Stimulated activated naive CD8-positive, alpha-beta T cell treated with anti-CD3 and anti-CD28 coated beads, Interleukin-15, amount 100 ng/mL, for 72 hours (primary cell): ENCODE results near the gene LYZL1.
"Not testable (repeated sequence)": the region's sequence is repeated elsewhere in the genome, so short reads cannot be mapped to it uniquely, and the experiment has no call there.

ENCODE experiments used
- ATAC-seq: fragments of 150-1000 bp; cut with Tn5 transposase; 2 replicates; pipeline ENCODE4 v1.10.0; 2021; ENCODE audit warnings: mild to moderate bottlenecking, moderate library complexity
- DNase-seq, 2 donors: peaks; one replicate each; pipeline ENCODE4 v3.0.0; 2021 to 2022
- H3K27ac Mint-ChIP-seq, 2 donors: one replicate each; pipeline ENCODE4 v1.8.0; 2022; ENCODE audit warnings: mild to moderate bottlenecking in 2 of 2, mixed read lengths in 2 of 2, moderate library complexity in 2 of 2
- H3K27me3 Mint-ChIP-seq: one replicate; pipeline ENCODE4 v1.8.0; 2022; ENCODE audit warnings: mixed read lengths
- H3K4me1 Mint-ChIP-seq: one replicate; pipeline ENCODE4 v1.8.0; 2022; ENCODE audit warnings: mild to moderate bottlenecking, mixed read lengths
- H3K4me3 Mint-ChIP-seq, 2 donors: one replicate each; pipeline ENCODE4 v1.8.0; 2022; ENCODE audit warnings: mild to moderate bottlenecking in 2 of 2, mixed read lengths in 2 of 2, moderate library complexity in 1 of 2
- H3K9me3 Mint-ChIP-seq, 2 donors: one replicate each; pipeline ENCODE4 v1.8.0; 2022; ENCODE audit warnings: mixed read lengths in 2 of 2

The LYZL1 gene

DNA sequence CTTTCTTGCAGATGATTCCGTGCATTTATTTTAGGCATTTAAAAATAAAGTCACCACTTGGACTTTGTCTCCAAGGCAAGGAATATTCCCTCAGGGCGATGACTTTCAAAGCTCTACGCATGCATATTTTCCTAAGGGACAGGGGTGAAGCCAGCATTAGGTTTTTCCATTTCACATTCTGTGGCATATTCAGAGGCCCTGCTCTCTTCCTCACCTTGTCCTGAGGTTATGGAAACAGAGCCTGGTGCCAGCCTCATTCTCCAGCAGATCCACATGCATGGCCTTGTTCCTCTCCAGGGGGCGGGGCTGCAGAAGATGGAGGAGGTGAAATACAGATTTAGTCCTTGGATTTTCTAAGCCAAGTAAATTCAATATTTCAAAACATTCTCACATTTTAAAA, 11.6 kb upstream of the LYZL1 start:
- DNase-seq (no peak), ATAC-seq (no peak)
- Mint-ChIP-seq H3K27ac (no peak overlapping the region), H3K27me3 (no peaks in the 10 kb centered on the region), H3K4me3 (no peak overlapping the region), H3K9me3 (no peaks in the 10 kb centered on the region), H3K4me1 (no peaks in the 10 kb centered on the region)

DNA sequence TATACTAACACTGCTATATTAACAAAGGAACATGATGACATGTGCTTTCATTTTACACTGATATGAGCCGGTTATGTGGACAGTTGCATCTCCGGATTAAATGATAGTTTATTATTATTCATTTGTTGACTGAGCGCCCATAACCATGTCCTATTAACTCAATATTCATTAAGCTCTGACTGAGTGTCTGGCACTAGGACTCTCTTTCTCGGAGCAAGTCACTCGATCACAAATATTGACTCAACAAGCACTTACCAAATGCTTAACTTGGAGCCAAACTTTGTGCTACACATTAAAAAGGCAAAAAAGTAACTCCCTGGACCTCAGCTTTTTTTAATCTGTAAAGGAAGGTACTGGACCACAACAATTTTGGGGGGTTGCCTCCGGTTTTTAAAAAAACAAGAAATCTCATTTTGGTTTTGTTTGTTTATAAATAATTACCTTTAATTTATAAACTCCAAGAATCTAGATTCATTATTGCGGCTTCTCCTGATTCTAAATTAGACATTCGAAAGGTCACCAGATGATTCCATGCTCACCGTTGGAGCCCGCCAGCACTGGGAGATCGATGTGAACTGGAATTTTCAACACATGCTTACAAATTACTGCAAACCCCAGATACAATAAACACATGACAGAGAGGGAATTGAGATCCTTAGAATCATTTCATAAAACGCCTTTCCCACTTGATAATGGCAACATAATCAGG, 8.9 kb upstream of the LYZL1 start:
- ATAC-seq (no peak), DNase-seq (no peak)
- H3K27ac Mint-ChIP-seq, result no peak overlapping the region
- peaks cover 13% of the 10 kb centered on the region for H3K27me3 Mint-ChIP-seq
- H3K9me3 Mint-ChIP-seq, result no peaks in the 10 kb centered on the region
- no peaks in the 10 kb centered on the region for H3K4me1 Mint-ChIP-seq
- no peak overlapping the region for H3K4me3 Mint-ChIP-seq

DNA sequence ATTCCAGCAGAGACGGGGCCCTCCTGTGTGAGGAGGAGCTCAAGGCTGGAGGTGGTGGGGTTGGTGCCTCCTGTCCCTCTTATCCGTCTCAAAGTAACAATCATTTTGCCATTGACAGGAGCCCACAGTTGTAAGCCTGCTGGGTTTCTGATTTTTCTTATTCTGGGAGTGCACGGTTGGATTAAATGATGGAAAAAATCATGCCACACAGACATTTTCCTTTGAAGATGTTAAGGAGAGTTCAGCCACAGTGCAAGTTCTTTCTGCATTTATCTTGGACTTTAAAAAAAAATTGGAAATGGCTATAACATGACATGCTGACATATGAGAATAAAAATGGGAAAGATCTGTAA, 8.4 kb upstream of the LYZL1 start:
- DNase-seq (no peak), ATAC-seq (no peak)
- H3K9me3 Mint-ChIP-seq, result no peaks in the 10 kb centered on the region
- H3K27me3 Mint-ChIP-seq, result peaks cover 17% of the 10 kb centered on the region
- H3K4me1 Mint-ChIP-seq, result no peaks in the 10 kb centered on the region
- no peak overlapping the region for H3K27ac Mint-ChIP-seq
- no peak overlapping the region for H3K4me3 Mint-ChIP-seq

DNA sequence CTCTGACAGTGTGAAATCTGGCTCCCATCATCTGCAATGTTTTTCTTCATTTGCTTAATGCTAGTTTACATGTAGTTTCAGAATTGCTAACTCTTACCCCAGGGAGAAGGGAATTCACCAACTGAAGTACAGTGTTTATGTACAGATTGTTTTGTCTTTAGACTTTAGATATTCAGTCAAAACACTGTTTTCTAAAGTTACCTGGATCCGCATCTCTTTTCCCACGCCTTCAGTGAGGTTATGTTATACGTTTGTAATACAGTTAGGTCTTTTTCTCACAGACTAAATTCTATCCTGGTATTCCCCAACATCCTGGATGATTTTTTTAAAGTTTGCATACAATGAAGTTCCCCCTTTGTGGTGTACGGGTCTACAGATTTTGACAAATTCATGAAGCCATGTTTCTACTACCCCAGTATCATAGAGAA, 3.2 kb upstream of the LYZL1 start:
- H3K4me1 Mint-ChIP-seq, result no peaks in the 10 kb centered on the region

DNA sequence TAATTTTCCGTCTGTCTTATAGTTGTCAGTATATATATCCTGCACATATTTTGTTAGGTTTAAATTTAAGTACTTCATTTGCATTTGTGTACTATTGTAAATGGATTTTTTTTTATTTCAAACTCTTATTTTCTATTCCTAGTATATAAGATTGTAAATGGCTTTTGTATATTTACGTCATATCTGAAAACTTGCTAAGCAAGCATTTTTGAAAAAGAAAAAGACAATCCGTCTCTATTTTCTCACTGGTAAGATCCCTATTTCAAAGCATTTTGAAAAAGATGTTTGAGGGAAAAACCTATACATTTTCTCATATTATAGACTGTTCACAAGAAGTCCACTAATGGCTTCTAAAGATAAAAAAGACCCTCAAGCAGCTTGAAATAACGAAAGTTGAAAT, 1.2 kb upstream of the LYZL1 start:
- no peak overlapping the region for H3K4me3 Mint-ChIP-seq
- H3K9me3 Mint-ChIP-seq, result no peaks in the 10 kb centered on the region
- H3K4me1 Mint-ChIP-seq, result no peaks in the 10 kb centered on the region
- peaks cover 44% of the 10 kb centered on the region for H3K27me3 Mint-ChIP-seq
- no peak for ATAC-seq
- no peak for DNase-seq
- no peak overlapping the region for H3K27ac Mint-ChIP-seq

More for the DNA sequence above, 3.2 kb upstream of the LYZL1 start:
- Mint-ChIP-seq H3K27ac (peak overlapping the region in 1 of 2 donors; percentile 19), H3K4me3 (no peak overlapping the region), H3K27me3 (peaks cover 39% of the 10 kb centered on the region), H3K9me3 (no peaks in the 10 kb centered on the region)
- DNase-seq (no peak), ATAC-seq (no peak)

DNA sequence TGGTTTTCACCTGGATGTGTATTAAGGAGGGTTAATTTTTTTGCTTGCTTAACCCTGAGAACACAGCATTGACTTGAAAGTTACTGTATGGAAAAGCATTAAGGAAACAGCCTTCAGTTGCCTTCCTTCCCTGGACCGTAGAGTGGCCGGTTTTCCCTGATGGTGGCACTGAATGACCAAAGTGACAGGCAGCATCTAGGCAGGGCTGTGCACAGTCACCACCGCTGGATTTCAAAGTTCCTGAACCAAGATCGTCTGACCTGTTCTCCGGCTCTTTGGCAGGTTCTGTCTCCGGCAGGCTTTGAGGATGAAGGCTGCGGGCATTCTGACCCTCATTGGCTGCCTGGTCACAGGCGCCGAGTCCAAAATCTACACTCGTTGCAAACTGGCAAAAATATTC, 2.7 kb downstream of the LYZL1 start:
- not testable (repeated sequence) for H3K4me3 Mint-ChIP-seq, H3K4me1 Mint-ChIP-seq, ATAC-seq, DNase-seq, H3K27ac Mint-ChIP-seq
- peaks cover 0 to 10% of the 10 kb centered on the region in 2 donors for H3K9me3 Mint-ChIP-seq
- peaks cover 46% of the 10 kb centered on the region for H3K27me3 Mint-ChIP-seq

DNA sequence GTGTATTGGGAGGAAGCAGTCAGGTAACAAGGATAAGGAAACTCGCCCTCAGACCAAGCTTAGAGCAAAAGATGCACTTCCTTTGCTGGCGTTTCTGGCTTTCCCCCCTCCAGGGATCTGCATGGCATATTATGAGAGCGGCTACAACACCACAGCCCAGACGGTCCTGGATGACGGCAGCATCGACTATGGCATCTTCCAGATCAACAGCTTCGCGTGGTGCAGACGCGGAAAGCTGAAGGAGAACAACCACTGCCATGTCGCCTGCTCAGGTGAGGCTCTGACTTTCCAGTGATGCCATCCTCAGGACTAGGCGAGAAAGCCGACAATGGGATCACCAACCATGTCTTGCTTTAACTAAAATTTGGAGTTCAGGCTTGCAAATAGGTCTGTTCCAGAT, 3.5 kb downstream of the LYZL1 start:
- H3K9me3 Mint-ChIP-seq, result peaks cover 0 to 18% of the 10 kb centered on the region in 2 donors
- H3K4me3 Mint-ChIP-seq, result not testable (repeated sequence)
- peaks cover 47% of the 10 kb centered on the region for H3K27me3 Mint-ChIP-seq

DNA sequence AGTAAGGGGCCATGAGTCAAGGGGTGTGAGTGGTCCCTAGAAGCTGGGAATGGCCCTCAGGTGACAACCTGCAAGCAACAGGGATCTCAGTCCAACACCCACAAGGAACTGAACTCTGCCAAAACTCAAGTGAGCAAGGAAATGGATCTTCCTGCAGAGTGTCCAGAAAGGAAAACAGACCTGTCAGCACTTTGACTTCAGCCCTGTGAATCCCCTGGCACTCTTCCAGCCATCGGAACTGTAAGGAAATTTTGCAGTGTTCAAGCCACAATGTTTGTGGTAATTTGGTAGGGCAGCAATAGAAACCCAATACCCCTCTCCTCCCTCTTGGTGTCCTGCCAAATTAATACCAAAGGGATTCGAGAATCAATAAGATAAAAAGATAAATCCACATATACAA, 6.9 kb downstream of the LYZL1 start:
- peaks cover 7 to 30% of the 10 kb centered on the region in 2 donors for H3K9me3 Mint-ChIP-seq
- H3K27me3 Mint-ChIP-seq, result peaks cover 43% of the 10 kb centered on the region
- ATAC-seq (no peak), DNase-seq (no peak)
- peak overlapping the region in 1 of 2 donors; percentile 47 for H3K27ac Mint-ChIP-seq
- no peak overlapping the region for H3K4me3 Mint-ChIP-seq
- H3K4me1 Mint-ChIP-seq, result no peaks in the 10 kb centered on the region

More for the DNA sequence above, 3.5 kb downstream of the LYZL1 start:
- H3K4me1 Mint-ChIP-seq, ATAC-seq, DNase-seq, H3K27ac Mint-ChIP-seq: not testable (repeated sequence)

DNA sequence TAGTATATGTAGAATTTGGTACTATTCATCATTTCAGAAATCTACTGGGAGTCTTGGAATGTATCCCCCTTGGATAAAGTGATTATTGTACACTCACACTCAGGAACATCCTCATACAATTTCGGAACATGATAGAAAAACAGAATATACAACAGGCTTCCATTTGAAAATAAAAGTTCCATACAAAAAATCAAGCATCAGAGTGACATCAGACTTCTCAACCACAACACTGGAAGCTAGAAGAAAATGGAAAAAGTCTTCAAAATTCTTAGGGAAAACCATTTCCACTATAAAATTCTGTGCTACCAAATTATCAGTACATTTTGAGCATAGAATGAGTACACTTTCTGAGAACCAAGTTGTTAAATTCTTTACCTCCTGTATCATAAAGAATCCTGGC, 8.8 kb downstream of the LYZL1 start:
- peaks cover 55% of the 10 kb centered on the region for H3K27me3 Mint-ChIP-seq
- ATAC-seq, result no peak
- no peaks in the 10 kb centered on the region for H3K4me1 Mint-ChIP-seq
- no peak overlapping the region for H3K27ac Mint-ChIP-seq
- DNase-seq, result no peak
- peaks cover 19 to 43% of the 10 kb centered on the region in 2 donors for H3K9me3 Mint-ChIP-seq
- H3K4me3 Mint-ChIP-seq, result no peak overlapping the region

DNA sequence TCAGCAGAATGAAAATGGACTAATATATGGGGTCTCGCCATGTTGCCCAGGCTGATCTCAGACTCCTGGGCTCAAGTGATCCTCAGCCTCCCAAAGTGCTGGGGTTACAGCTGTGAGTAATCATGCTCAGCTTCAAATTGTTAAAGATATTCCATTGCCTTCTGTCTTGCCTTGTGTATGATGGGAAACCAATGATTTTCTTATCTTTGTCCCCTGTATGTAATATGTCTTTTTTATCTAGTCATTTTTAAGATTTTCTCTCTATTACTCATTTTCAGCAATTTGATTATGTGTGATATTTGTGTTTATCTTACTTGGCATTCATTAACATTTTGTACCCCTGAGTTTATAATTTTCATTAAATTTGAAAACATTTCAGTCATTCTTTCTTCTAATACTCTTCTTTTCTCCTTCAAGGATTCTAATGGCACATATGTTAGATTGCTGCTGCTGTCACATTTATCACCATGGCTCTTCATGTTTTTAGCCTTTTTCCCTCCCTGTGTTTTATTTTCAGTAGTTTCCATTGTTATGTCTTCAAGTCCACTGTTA, 12.6 kb downstream of the LYZL1 start:
- Mint-ChIP-seq H3K9me3 (peaks cover 19 to 33% of the 10 kb centered on the region in 2 donors), H3K4me1 (no peaks in the 10 kb centered on the region), H3K27me3 (peaks cover 54% of the 10 kb centered on the region), H3K4me3 (no peak overlapping the region), H3K27ac (no peak overlapping the region)
- no peak for DNase-seq
- no peak for ATAC-seq

DNA sequence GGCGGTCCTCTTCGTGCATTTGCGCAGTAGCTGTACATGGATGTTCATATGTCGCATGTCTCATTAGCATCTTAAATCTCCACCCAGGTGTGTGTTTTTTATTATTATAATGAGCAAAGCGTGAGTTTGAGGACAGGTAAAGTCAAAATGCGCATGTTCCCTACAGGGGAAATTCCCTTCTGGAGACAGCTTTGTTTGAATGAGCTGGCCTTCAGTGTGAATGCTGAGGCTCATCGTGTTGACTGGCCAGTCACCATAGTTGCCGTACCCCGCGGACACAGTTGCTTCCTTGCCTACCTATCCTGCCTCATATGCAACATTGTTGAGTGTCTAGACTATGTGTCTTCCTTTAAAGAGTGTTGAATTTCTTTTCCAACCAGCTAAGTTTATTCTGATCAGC, 13.6 kb downstream of the LYZL1 start:
- H3K4me1 Mint-ChIP-seq, result no peaks in the 10 kb centered on the region
- no peak for DNase-seq
- H3K4me3 Mint-ChIP-seq, result no peak overlapping the region
- peaks cover 19 to 23% of the 10 kb centered on the region in 2 donors for H3K9me3 Mint-ChIP-seq
- H3K27me3 Mint-ChIP-seq, result peaks cover 51% of the 10 kb centered on the region
- no peak for ATAC-seq
- H3K27ac Mint-ChIP-seq, result no peak overlapping the region

DNA sequence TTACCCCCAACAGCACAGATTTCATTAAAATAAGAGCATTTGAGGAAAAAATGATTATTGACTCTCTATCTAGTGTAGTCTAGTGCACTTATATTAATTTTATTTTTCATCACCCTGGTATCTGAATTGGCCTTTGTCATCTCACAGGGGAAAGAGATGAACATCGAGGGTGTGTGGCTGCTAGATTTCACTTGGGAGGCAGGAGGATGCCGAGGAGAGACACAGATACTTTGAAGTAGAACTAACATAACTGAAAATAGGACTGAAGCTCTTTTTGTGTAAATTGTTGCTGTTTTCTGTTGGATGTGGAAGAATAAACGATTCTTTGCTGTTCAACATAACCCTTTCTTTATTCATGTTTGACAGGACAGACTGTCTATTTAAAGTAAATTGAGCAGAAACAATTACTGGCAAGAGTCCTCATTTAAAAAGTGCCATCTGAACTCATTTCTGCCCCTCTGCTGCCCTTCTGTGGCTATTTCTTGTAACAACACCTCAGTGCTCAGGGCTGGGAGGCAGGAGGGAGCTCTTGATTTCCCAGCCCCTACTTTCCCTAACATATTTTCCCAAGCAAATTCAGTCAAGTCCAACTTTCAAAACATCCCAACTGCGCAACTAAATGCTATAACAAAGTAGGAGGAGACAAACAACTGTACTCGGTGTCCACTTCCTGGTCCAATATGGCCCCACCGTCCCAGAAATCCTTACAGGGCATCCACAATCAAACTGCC, 15.6 kb downstream of the LYZL1 start:
- peaks cover 13 to 14% of the 10 kb centered on the region in 2 donors for H3K9me3 Mint-ChIP-seq
- H3K4me1 Mint-ChIP-seq, result no peaks in the 10 kb centered on the region
- H3K27me3 Mint-ChIP-seq, result peaks cover 43% of the 10 kb centered on the region
- H3K27ac Mint-ChIP-seq, result peak overlapping the region in 1 of 2 donors; percentile 3
- no peak overlapping the region for H3K4me3 Mint-ChIP-seq
- DNase-seq, result peak; percentile 36 to 40
- peak; percentile 58 for ATAC-seq

DNA sequence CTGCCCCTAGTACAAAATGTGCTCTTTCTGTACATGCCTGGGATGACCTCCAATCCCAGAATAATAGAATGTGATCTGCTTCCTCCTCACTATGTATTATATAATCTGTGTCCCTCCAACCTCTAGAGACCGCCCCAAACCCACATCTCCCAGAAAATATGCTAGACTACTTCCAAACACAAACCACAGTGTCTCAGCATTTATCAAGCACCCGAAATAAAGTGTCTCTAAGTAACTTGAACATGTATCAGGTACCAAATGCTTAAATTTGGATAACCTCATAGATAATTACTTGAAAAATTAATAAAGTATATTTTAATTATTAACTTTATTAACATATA, 16.1 kb downstream of the LYZL1 start:
- Mint-ChIP-seq H3K27ac (no peak overlapping the region), H3K27me3 (peaks cover 46% of the 10 kb centered on the region), H3K4me3 (peak overlapping the region in 1 of 2 donors; percentile 3), H3K4me1 (no peaks in the 10 kb centered on the region), H3K9me3 (peaks cover 13 to 14% of the 10 kb centered on the region in 2 donors)
- DNase-seq (no peak), ATAC-seq (no peak)

DNA sequence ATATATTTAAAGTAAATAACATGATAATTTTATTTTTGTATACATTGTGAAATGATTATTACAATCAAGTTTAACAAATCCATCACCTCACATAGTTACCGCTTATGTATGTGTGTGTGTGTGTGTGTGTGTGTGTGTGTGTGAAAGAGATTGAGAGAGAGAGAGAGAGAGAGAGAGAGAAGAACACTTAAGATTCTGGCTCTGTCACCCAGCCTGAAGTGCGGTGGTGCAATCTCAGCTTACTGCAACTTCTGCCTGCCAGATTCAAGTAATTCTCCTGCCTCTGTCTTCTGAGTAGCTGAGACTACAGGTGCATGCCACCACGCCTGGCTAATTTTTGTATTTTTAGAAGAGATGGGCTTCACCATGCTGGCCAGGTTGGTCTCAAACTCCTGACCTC, 17.8 kb downstream of the LYZL1 start:
- DNase-seq (no peak), ATAC-seq (no peak)
- peaks cover 4 to 5% of the 10 kb centered on the region in 2 donors for H3K9me3 Mint-ChIP-seq
- no peaks in the 10 kb centered on the region for H3K4me1 Mint-ChIP-seq
- H3K27me3 Mint-ChIP-seq, result peaks cover 44% of the 10 kb centered on the region
- no peak overlapping the region for H3K27ac Mint-ChIP-seq
- H3K4me3 Mint-ChIP-seq, result no peak overlapping the region

DNA sequence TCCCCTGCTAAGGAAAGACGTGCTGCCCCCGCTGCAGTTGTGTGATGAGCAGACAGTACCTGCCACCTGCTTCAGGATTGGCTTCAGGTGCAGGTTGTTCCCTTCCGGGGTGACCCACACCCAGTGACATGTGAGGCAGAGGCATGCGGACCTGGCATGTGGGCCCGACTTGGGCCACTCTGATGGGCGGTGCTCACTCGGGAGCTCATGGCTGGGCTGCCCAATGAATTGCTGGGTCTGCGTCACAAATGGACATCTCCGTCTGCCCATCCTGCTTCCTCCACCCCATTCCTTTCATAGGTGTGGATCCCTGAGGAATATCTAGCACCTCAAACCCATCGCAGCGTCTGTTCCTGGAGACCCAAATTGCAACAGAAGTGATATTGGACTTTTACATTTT, 19.3 kb downstream of the LYZL1 start:
- not testable (repeated sequence) for H3K4me3 Mint-ChIP-seq, ATAC-seq, DNase-seq, H3K9me3 Mint-ChIP-seq, H3K27ac Mint-ChIP-seq, H3K4me1 Mint-ChIP-seq
- H3K27me3 Mint-ChIP-seq, result peaks cover 37% of the 10 kb centered on the region

DNA sequence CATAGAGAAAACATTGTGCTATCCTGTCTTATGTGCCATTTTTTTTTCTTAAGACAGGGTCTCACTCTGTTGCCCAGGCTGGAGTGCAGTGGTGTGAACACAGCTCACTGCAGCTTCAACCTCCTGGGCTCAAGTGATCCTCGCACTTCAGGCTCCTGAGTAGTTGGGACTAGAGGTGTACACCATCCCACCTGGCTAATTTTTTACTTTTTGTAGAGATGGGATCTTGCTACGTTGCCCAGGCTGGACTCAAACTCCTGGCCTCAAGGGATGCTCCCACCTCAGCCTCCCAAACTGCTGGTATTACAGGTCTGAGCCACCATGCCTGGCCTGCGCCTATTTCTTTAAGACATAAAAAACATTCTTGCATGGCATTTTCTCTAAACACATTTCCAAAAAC, 20.6 kb downstream of the LYZL1 start:
- DNase-seq (no peak), ATAC-seq (no peak)
- H3K9me3 Mint-ChIP-seq, result no peaks in the 10 kb centered on the region
- no peaks in the 10 kb centered on the region for H3K4me1 Mint-ChIP-seq
- H3K27me3 Mint-ChIP-seq, result peaks cover 24% of the 10 kb centered on the region
- no peak overlapping the region for H3K4me3 Mint-ChIP-seq
- H3K27ac Mint-ChIP-seq, result no peak overlapping the region
